HG03097 (cell line): Measurements from ENCODE around the gene DCDC2C.

Experiments used
- ATAC-seq: cut with Tn5 transposase; IDR thresholded peaks from one replicate; pipeline ENCODE4 v1.9.1; 2021; ENCODE audit not compliant: unreplicated experiment, low FRiP score

DCDC2C gene

GRCh38 chr2:3708576-3708975 is 5.2 kb downstream of the DCDC2C start:
- ATAC-seq: no peak

GRCh38 chr2:3709225-3709624 is 5.8 kb downstream of the DCDC2C start:
- ATAC-seq: no peak

- ATAC-seq: no peak
These were observed 9.0 kb downstream of the DCDC2C start for GRCh38 chr2:3712424-3712823.

- ATAC-seq: no peak
These were observed 9.6 kb downstream of the DCDC2C start for GRCh38 chr2:3712831-3713503.

- ATAC-seq: no peak
These were observed 15.3 kb downstream of the DCDC2C start for GRCh38 chr2:3718679-3719078.

GRCh38 chr2:3725002-3725401 is 21.6 kb downstream of the DCDC2C start:
- no peak for ATAC-seq

GRCh38 chr2:3725458-3726250 is 22.3 kb downstream of the DCDC2C start:
- ATAC-seq: no peak

GRCh38 chr2:3726511-3726910 is 23.1 kb downstream of the DCDC2C start:
- no peak for ATAC-seq

GRCh38 chr2:3727397-3728045 is 24.1 kb downstream of the DCDC2C start:
- ATAC-seq: no peak

- no peak for ATAC-seq
These were observed 25.0 kb downstream of the DCDC2C start for GRCh38 chr2:3728104-3729054.

- no peak for ATAC-seq
These were observed 25.7 kb downstream of the DCDC2C start for GRCh38 chr2:3729055-3729448.

GRCh38 chr2:3729786-3730185 is 26.4 kb downstream of the DCDC2C start:
- no peak for ATAC-seq

GRCh38 chr2:3730646-3731045 is 27.3 kb downstream of the DCDC2C start:
- no peak for ATAC-seq

GRCh38 chr2:3731829-3732228 is 28.5 kb downstream of the DCDC2C start:
- ATAC-seq: no peak

- no peak for ATAC-seq
These were observed 32.7 kb downstream of the DCDC2C start for GRCh38 chr2:3736112-3736511.

GRCh38 chr2:3737128-3737527 is 33.8 kb downstream of the DCDC2C start:
- ATAC-seq: no peak

- no peak for ATAC-seq
These were observed 35.1 kb downstream of the DCDC2C start for GRCh38 chr2:3738454-3738853.

- no peak for ATAC-seq
These were observed 35.9 kb downstream of the DCDC2C start for GRCh38 chr2:3739313-3739712.

- no peak for ATAC-seq
These were observed 38.0 kb downstream of the DCDC2C start for GRCh38 chr2:3741396-3741795.

GRCh38 chr2:3741867-3742602 is 38.7 kb downstream of the DCDC2C start:
- no peak for ATAC-seq
